Caco-2 (cell line): Measurements from ENCODE around the gene UHRF2. TPM values are rescaled to one million over a fixed set of nuclear protein-coding genes. Genes with fewer than 3 reads are reported as not detected.
A peak's percentile ranks its signal among the peaks of the same experiment; 100 is the strongest.
"Not testable (repeated sequence)": the region's sequence is repeated elsewhere in the genome, so short reads cannot be mapped to it uniquely, and the experiment has no call there.

Experiments
- BruUV-seq: library from RNA; stranded (reverse); fragments of 400-500 nt; replicated peaks from 2 replicates; lab custom pipeline; 2021; lab: Mats Ljungman, UMichigan
- CTCF ChIA-PET: fragments of 300-600 bp; sonication (Branson Sonifier 250); formaldehyde crosslinking; loops from one replicate; lab custom pipeline; 2022; ENCODE audit warnings: antibody characterized with exemption; lab: Charles Lee
- POLR2A ChIA-PET: fragments of 300-600 bp; sonication (Branson Sonifier 250); formaldehyde crosslinking; loops from one replicate; lab custom pipeline; 2022; ENCODE audit warnings: antibody characterized with exemption; lab: Charles Lee
- DNase-seq, 2 experiments: peaks; one replicate each; pipeline versions ENCODE4 v3.0.0 to v3.0.0-alpha.2; 2020 to 2022
- H3K27me3 ChIP-seq: replicated peaks from 2 replicates; pipeline ENCODE4 v1.6.0; 2011; ENCODE audit warnings: low read length; ENCODE audit not compliant: control insufficient read depth, insufficient read depth
- H3K36me3 ChIP-seq: 2 replicates; pipeline ENCODE4 v1.5.1; 2011; ENCODE audit warnings: low read length; ENCODE audit not compliant: control insufficient read depth, insufficient read depth
- H3K4me1 ChIP-seq: fragments of 250-450 bp; sonication (Bioruptor Pico); 2 replicates; pipeline ENCODE4 v1.5.1; 2020; ENCODE audit warnings: mild to moderate bottlenecking
- H3K4me3 ChIP-seq: 2 replicates; pipeline ENCODE4 v1.5.1; 2011; ENCODE audit warnings: low read depth, mild to moderate bottlenecking, control low read depth, low read length
- H3K9me3 ChIP-seq: fragments of 250-450 bp; sonication (Bioruptor Pico); 2 replicates; pipeline ENCODE4 v1.5.1; 2020; ENCODE audit warnings: mild to moderate bottlenecking, moderate library complexity
- H3K27ac Mint-ChIP-seq: one replicate; pipeline ENCODE4 v1.8.0; 2022; ENCODE audit warnings: mixed read lengths; ENCODE audit not compliant: unreplicated experiment
- H3K27me3 Mint-ChIP-seq: one replicate; pipeline ENCODE4 v1.8.0; 2022; ENCODE audit warnings: mixed read lengths; ENCODE audit not compliant: insufficient read depth, unreplicated experiment
- H3K36me3 Mint-ChIP-seq: one replicate; pipeline ENCODE4 v1.8.0; 2022; ENCODE audit warnings: mild to moderate bottlenecking, mixed read lengths; ENCODE audit not compliant: insufficient read depth, unreplicated experiment
- H3K4me1 Mint-ChIP-seq: one replicate; pipeline ENCODE4 v1.8.0; 2022; ENCODE audit warnings: low read depth, mixed read lengths; ENCODE audit not compliant: unreplicated experiment
- H3K4me3 Mint-ChIP-seq: one replicate; pipeline ENCODE4 v1.8.0; 2022; ENCODE audit warnings: mild to moderate bottlenecking, moderate library complexity, mixed read lengths; ENCODE audit not compliant: unreplicated experiment
- H3K9me3 Mint-ChIP-seq: one replicate; pipeline ENCODE4 v1.8.0; 2022; ENCODE audit warnings: mixed read lengths; ENCODE audit not compliant: unreplicated experiment
- CTCF ChIP-seq, 2 experiments: fragments of 200-600 bp in 1 of 2; IDR thresholded peaks; 1 replicate in 1 of 2; 2 replicates in 1 of 2; pipeline versions ENCODE4 v1.5.1 to v1.8.0; 2011 to 2022; ENCODE audit warnings: antibody characterized with exemption in 1 of 2, control low read depth in 1 of 2, inconsistent platforms in 1 of 2, low read depth in 1 of 2, low read length in 1 of 2, mild to moderate bottlenecking in 1 of 2, moderate library complexity in 1 of 2; ENCODE audit not compliant: insufficient read depth in 1 of 2, severe bottlenecking in 1 of 2, unreplicated experiment in 1 of 2
- intact Hi-C: fragments of 100-400 bp; cut with micrococcal nuclease; formaldehyde crosslinking; loops from one replicate; pipeline ENCODE4 v1.10.0; 2022; ENCODE audit not compliant: unreplicated experiment
- total RNA-seq: library from RNA; stranded (reverse); gene quantifications from 2 replicates; pipeline ENCODE4 v1.2.3, GENCODE V29; 2022

Gene UHRF2
- total RNA-seq, 1 experiment from 2014 or later = 38.1 TPM

GRCh38 chr9:6449645-6450044, 36.6 kb downstream of the UHRF2 start:
- peaks cover 31% of the 10 kb centered on the region for H3K4me1 Mint-ChIP-seq
- intact Hi-C loops = no loop called here
- BruUV-seq = no TSS peak
- Histone ChIP-seq H3K4me1 (peaks cover 26% of the 10 kb centered on the region), H3K27me3 (no peaks in the 10 kb centered on the region), H3K4me3 (no peak overlapping the region), H3K36me3 (no peaks in the 10 kb centered on the region), H3K9me3 (no peaks in the 10 kb centered on the region)
- DNase-seq = peak in 1 of 2 experiments; percentile 13
- no peaks in the 10 kb centered on the region for H3K27me3 Mint-ChIP-seq
- H3K4me3 Mint-ChIP-seq = no peak overlapping the region
- ChIA-PET POLR2A (no interaction called here), CTCF (no interaction called here)
- H3K36me3 Mint-ChIP-seq = peaks cover 9% of the 10 kb centered on the region
- TF ChIP-seq CTCF (IDR thresholded peaks at IDR 0.05; ENCODE audit: insufficient read depth in 1 of 2, low read depth in 1 of 2, low read length in 1 of 2, severe bottlenecking in 1 of 2, unreplicated experiment in 1 of 2) = no peak
- H3K9me3 Mint-ChIP-seq = no peaks in the 10 kb centered on the region
- H3K27ac Mint-ChIP-seq = peak overlapping the region; percentile 22

- no TSS peak for BruUV-seq
- Histone ChIP-seq H3K27me3 (no peaks in the 10 kb centered on the region), H3K9me3 (no peaks in the 10 kb centered on the region), H3K4me3 (no peak overlapping the region), H3K4me1 (peaks cover 26% of the 10 kb centered on the region), H3K36me3 (no peaks in the 10 kb centered on the region)
- intact Hi-C loops = no loop called here
- Mint-ChIP-seq H3K36me3 (peaks cover 9% of the 10 kb centered on the region), H3K9me3 (no peaks in the 10 kb centered on the region), H3K27me3 (no peaks in the 10 kb centered on the region), H3K4me1 (peaks cover 31% of the 10 kb centered on the region), H3K27ac (no peak overlapping the region), H3K4me3 (no peak overlapping the region)
- ChIA-PET CTCF (no interaction called here), POLR2A (no interaction called here)
- DNase-seq = no peak
- TF ChIP-seq CTCF (IDR thresholded peaks at IDR 0.05; ENCODE audit: insufficient read depth in 1 of 2, low read depth in 1 of 2, low read length in 1 of 2, severe bottlenecking in 1 of 2, unreplicated experiment in 1 of 2) = no peak
Measured at GRCh38 chr9:6450641-6451375, 37.8 kb downstream of the UHRF2 start.

- H3K27ac Mint-ChIP-seq, DNase-seq, POLR2A ChIA-PET, H3K27me3 ChIP-seq, H3K4me3 Mint-ChIP-seq, H3K9me3 Mint-ChIP-seq, BruUV-seq, H3K36me3 ChIP-seq, H3K4me1 ChIP-seq, intact Hi-C loops, H3K27me3 Mint-ChIP-seq, H3K4me1 Mint-ChIP-seq, H3K9me3 ChIP-seq, CTCF ChIA-PET, H3K4me3 ChIP-seq: not testable (repeated sequence)
- H3K36me3 Mint-ChIP-seq = peaks cover 10% of the 10 kb centered on the region
Measured at GRCh38 chr9:6455292-6455691, 42.3 kb downstream of the UHRF2 start.

- H3K27me3 ChIP-seq, H3K27ac Mint-ChIP-seq, BruUV-seq, H3K36me3 ChIP-seq, H3K4me3 ChIP-seq, CTCF ChIA-PET, intact Hi-C loops, H3K9me3 ChIP-seq, H3K4me3 Mint-ChIP-seq, DNase-seq, H3K4me1 ChIP-seq, H3K9me3 Mint-ChIP-seq, H3K27me3 Mint-ChIP-seq, POLR2A ChIA-PET, H3K4me1 Mint-ChIP-seq: not testable (repeated sequence)
- H3K36me3 Mint-ChIP-seq = peaks cover 14% of the 10 kb centered on the region
Measured at GRCh38 chr9:6458704-6459103, 45.7 kb downstream of the UHRF2 start.
